NCI-H2081 (cell line): ENCODE data around the gene LIMD2.
A peak's percentile ranks its signal among the peaks of the same experiment; 100 is the strongest.

Experiments
- DNase-seq, 2 experiments: peaks; one replicate each; lab custom pipeline; 2025; lab: John Stamatoyannopoulos, UW

The LIMD2 gene

DNA sequence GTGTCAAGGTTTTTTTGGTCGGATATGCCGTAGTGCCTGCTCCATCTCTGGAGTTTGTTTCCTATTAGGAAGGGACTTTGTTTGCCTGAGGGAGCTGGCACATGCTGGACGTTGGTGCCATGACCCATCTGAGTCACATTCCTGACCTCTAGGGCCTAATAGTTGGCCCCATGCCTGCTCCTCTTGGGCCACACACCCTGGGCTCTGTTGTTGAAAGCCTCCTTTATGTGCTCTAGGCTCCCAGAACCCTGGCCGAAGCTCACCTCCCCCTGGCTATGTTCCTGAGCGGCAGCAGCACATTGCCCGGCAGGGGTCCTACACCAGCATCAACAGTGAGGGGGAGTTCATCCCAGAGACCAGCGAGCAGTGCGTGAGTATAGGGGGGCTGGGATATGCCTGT is 18.4 kb downstream of the LIMD2 start:
- DNase-seq = no peak

DNA sequence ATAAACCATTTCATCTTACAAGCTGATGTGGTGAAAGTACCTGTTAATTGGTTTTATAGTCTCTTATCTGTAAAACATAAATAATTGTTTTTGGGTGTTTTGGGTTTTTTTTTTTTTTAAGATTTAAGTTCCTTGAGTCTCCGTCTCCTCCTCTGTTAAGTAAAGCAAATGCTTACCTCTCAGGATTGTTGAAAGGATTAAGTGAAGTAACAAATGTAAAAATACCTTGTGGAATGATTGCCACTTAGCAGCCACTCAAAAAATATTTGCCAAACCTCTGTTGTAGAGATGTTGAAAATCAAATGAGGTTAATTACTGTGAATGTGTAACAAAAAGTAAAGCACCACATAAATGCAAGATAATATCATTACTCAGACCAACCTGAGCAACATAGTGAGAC is 19.2 kb downstream of the LIMD2 start:
- no peak for DNase-seq

DNA sequence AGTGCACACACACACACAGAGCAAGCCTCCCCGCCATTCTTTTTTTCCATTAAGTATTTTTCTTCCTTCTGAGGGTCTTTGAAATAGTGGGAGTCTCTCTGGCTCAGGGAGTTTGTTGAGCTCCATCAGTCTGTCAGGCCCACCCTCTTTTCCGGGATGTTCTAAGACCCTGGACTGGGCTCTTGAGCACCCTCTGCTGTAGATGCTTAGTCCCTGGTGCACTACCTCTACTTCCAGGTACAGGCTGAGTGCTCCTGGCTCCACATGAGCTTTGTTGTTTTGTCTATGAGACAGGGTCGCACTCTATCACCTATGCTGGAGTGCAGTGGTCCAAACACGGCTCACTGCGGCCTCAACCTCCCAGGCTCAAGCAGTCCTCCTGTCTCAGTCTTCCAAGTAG is 20.7 kb downstream of the LIMD2 start:
- no peak for DNase-seq

DNA sequence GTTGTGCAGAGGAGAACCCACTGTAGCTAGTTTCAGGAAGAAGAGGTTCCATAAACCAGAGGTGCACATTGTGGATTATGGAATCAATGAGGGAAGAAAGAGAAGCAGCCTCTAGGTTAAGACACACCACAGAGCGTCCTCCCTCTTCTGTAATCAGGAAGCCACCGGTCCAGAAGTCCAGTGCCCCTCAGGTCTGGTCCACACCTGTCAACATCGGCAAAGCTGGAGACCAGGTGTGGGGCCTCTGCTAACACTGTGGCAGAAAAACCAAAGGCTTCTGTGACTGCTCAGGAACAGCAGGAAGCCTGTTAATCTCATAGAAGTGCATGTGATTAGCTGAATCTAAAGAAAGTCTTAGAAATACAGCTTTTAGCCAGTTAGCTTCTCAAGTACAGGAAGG is 23.3 kb downstream of the LIMD2 start:
- DNase-seq = no peak

DNA sequence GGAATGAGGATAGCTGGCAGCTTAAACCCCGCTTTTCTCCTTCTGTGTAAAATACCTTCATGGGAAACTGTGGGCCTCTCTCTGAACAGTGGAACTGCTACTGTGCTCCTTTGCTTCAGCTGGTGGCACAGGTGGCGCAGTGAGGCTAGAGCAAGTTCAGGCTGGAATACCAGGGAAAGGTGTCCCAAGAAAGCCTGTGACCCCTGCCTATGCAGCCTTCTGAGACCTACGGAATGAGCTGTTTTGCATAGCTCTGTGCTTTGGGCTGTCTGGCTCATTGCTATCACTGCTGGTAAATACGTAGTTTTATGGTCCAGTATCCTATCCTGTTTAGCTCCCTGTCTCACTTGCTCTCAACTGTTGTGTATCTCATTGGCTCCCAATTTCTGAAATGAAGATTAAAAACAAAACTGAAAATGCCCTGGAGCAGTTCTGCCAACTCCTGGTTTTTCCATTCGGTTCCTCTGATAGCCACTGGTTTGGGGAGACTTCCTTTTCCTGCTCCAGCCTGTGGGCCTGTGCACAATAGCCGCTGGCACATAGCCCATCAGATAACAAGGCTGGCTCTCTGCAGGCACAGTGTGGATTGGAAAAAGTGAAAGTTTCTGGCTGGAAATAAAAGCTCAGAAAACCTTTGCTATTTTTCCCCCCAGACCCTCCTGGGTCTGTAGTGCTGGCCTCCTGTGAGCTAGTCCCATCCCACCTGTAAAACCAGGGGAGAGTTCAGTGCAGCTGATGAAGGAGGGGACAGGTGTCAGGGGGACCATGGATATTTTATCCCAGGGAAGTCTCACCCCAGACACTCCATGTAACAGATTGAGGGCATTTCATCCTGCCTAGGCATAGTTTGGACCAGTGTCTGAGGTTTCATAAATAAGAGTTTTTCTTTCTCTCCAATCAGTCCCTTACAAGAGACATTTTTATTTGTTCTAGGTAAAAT is 24.0 kb downstream of the LIMD2 start:
- DNase-seq = peak; percentile 84 to 90

DNA sequence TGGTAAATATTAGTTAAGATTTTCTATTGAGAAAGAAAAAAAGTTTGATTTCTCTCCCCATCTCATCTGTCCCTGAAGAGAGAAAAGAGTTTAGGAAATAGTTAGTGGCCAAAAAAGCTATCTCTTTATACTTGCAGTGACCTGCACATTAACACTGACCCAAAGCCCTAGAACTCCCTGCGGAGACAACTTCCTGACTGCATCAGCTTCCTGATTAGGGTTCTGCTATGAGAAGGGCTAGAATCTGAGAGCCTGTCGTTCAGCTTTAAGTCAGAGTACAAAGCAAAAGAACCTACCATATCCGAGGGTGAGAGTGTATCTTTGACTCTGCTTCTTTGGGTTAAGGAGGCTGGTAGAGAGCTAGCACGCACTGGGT is 24.7 kb downstream of the LIMD2 start:
- peak in 1 of 2 experiments; percentile 18 for DNase-seq

DNA sequence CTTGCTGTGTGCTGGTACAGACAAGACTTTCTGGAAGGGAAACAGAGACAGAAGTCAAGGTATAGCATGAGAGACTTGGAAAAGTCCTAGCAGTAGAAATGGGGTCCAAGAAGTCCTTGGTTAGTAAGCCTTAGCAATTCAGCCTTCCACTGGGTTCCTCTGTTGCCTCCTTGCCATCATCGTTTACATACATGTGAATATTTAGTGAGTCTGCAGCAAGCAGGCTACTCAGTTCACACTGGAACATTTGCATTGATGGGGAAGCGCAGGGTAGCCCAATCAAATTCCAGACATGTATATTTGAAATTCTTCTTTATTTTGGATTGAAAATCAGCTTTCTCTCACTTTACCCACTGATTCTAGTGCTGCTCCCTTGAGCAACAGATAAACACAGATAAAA is 27.1 kb downstream of the LIMD2 start:
- DNase-seq = no peak

DNA sequence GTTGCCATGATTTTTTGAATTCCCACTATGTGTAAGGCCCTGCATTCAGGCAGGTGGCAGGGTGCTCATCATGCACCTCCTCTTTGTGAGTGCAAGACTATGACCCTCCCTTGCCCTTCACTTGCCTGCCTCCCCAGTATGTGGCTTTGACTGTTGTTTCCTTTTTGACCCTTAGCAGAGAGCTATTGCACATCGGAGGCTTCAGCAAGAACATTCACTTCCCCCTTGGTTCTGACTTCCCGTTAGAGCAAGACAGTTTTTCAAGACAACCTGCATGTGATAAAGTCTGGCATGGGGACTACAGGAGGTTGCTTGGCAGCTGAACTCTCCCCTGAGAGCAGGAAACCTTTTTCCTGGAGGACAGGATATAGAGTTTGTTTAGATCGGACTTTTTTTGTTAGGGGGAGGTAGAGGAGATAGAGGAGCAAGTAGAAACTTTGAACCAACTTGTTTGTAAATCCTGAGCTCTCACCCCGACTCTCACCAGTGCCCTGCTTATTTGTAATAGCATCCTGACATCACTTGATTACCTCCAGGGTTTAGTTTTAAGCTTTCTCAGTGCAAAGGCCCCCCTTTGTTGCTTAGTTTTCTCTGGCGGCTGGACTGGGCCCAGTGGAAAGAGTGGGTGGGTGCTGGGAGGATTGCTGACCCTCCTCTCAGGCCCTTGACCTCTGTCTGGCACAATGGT is 34.3 kb downstream of the LIMD2 start:
- no peak for DNase-seq

DNA sequence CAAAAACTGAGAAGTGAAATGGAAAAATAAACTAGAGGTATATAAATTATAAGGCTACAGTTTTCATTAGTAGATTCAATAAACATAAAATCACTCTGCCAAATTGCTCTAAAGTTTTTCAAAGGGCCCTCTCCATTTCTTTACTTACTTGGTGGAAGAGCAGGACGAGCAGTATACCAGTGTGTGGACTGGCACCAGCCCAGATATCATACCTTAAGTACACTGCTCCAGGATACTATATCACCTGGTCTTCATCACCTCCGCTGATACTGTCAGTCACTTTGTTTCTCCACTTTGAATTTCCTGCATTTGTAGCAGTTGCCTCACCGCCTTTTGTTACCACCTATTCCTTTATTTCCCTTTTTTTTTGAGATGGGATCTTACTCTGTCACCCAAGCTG is 40.1 kb downstream of the LIMD2 start:
- no peak for DNase-seq

DNA sequence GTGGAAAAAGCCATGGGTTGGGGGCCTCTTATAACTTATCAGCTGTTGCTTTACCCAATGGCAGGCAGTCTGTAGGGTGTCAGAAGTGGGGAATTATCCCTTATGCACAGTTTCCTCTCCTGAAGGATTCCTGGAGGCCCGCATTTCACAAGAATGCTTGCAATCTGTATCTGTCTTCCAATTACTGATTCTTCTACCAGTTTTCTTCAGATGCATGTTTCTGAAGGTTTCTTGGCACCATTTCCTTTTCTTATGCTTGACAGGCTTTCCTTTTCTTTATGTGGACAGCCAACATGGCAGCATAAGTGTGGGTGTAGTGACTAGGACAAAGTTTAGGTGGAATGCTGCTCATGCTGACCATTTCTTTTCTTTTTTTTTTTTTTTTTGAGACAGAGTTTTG is 41.6 kb downstream of the LIMD2 start:
- no peak for DNase-seq

DNA sequence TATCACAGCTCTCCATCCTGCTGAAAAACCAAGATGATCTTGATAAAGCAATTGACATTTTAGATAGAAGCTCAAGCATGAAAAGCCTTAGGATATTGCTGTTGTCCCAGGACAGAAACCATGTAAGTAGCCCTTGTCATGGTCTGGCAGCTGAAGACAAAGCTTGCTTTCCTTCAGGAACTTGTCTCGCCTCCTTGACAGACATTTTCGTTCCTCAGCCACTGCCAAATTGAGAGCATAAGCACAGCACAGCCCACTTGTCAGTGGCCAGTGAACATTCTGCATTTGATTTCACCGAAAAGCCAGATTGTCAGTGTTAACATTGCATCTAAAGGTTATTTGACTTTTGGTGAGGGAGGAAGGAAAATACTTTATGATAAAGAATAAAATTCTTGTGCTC is 42.1 kb downstream of the LIMD2 start:
- DNase-seq = no peak

DNA sequence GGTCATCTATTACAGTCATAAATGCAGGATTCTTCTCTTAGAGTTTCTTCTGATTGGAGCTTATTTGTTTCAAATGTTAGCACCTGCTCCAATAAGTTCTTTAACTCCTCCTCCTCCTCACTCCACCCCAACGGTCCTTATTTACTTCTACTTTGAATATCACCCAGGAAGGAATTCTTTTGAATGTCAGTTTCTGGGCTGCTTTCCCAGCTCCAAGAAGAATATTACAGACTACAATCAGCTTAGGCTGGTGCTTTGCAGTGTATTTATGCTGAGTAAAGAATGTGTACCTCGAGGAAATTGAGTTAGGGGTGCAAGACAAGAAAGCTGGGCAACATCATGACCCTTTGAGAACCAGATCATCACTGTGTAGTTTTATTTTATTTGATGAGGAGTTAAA is 46.9 kb downstream of the LIMD2 start:
- no peak for DNase-seq

DNA sequence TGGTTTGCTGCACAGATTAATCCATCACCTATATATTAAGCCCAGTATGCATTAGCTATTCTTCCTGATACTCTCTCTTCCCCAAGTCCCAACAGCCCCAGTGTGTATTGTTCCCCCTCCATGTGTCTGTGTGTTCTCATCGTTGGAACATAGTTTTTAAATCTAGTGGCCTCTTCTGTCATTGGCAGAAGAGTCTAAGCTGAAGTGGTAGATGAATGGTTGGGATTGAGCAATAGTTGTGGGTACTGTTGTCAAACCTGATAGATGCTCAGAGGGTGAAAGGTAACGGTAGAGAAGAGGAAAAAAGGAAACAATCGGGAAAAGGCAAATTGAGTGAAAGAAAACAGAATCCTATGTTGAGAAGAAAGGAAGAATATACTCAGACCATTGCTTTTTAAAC is 47.8 kb downstream of the LIMD2 start:
- no peak for DNase-seq

DNA sequence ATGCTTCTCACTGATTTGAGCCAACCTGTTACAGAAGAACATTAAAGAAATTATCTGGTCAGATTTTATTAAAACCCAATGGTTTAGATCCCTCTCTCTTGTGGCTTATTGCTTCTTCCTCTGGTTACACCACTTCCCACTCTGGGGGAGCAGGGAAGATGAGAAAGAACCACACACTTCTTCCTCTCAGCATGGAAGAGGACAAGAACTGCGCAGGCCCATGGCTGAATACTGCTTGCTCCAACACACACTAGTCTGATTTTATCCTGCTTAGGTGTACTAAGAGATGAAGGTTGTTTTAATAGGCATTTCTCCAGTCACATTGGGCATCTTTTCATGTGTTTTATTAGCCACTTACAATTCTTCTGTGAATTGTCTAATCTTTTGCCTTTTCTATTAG is 50.1 kb downstream of the LIMD2 start:
- no peak for DNase-seq

DNA sequence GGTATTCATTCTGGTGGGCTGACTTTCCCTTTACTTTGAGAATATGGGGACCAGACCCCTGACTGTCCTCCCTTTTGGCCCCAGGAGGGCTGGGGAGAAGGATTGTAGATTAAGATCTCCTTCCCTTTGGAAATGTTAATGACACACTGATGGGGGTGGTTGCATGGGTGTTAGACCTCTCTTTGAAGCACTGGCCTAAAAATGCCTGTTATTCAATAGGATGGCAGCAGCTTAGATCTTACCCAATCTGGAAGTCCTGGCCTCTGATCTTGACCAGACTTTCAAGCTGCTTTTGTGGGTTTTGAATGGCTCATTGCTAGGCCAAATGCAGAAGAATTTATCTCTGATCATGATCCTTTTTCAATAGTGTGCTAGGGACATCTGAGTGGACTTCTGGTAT is 52.0 kb downstream of the LIMD2 start:
- no peak for DNase-seq

DNA sequence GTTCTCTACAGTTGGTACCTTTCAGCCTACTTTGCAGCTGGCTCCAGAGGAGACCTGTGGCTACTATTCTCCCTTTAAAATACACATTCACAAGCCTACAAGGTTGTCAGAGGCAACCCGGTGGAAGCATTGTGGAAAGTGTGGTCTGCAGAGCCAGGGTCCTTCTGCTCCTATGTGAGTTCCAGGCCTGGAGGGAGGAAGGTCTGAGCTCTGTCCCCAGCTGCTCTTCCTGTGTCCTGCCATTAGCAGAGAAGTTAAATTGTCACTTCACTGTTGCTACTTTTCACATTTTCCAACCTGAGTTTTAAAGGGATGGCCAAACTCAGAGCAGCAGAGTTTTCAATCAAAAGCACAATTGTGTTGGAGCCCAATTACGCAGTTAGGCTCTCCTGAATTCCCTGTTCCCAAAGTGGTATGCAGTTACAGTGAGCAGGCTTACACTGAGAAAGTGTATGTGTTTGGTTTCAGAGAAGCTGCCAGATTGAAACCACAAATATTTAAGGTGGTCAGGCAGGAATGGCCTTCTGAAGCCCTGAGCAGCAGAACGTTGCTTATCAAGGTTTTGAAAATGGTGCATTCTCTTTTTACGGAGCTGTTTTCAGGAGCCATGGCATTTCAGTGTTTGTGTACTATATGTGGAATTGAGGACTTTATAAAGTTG is 52.7 kb downstream of the LIMD2 start:
- no peak for DNase-seq

DNA sequence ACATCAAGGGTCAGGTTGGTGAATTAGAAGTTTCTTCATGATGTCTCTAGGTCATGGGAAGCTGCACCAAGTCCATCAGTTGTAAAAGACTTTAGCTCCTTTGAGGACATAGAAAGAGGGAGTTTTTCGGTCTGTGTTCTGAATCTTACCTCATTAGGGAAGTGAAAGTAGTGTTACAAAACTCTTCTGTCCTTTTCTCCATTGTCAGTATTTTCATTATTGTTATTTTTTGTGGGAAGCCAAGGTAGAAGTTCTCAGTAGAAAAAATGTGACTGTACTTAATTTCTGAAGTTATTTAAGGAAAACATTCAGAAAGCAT is 53.5 kb downstream of the LIMD2 start:
- no peak for DNase-seq
